SIG-M5 treated with dmso at 0.1 percent for 504 hours (cell line): ENCODE results near the gene SMARCD3.

Source experiments
- DNase-seq: peaks from one replicate; lab custom pipeline; 2025; ENCODE audit not compliant: unreplicated experiment; lab: John Stamatoyannopoulos, UW

SMARCD3 gene

GRCh38 chr7:151210087-151210854 lies 38.2 kb downstream of the SMARCD3 start, which contains the start of gene H2BK1:
Gene H2BK1, minus strand, starts transcription at chr7:151210488. Its CDS starts 170 bp downstream, at chr7:151210318.
- DNase-seq: no peak

- no peak for DNase-seq
These were observed 38.9 kb downstream of the SMARCD3 start for GRCh38 chr7:151209588-151209987.

DNA sequence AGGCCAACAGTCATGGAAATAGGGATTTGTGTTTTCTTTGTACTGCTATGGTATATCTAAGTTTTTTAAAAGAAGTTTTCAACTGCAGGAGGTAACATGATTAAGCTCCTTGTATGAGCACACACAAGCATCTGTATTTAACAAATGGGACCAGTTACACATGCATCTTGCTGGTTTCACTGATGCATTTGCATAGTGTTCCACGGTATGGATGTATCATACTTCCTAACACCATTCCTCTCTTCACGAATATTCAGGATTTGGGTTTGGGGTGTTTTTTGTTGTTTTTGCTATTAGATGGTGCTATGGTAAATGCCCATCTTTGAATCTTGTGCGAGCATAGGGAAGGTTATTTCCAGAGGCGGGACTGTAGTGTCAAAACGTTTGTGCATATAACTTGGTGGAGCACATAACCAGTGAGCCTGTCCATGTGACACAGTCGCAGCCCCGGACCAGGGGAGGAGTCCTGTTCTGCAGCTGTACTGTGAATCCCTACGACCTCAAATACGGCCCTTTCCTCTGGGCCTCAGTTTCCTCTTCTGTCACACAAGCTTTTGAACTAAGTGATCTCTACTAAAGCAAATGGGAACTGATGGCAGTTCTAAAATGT lies 40.1 kb downstream of the SMARCD3 start:
- no peak for DNase-seq

GRCh38 chr7:151207804-151208203 lies 40.7 kb downstream of the SMARCD3 start:
- no peak for DNase-seq

DNA sequence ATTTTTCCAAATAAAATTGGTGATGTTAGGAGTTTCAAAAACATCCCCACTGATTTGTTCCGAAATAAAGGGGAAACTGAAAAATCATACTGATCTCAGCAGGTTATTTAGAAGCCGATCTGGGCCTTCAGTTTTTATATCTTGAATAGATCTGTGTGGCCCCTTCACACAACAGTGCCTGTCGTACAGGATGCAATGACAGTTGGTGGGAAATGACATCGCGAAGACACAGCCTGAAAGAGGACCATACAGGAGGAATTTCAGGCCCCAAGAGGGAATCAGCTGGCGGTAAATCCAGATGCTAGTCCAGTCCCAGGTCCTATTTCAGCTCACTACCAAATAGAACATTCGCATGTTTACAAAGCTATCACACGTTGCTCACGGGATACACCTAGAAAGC lies 41.2 kb downstream of the SMARCD3 start:
- DNase-seq: no peak

- DNase-seq: no peak
These were observed 41.6 kb downstream of the SMARCD3 start for GRCh38 chr7:151206914-151207313.

- DNase-seq: no peak
These were observed 42.8 kb downstream of the SMARCD3 start for GRCh38 chr7:151205730-151206129.

DNA sequence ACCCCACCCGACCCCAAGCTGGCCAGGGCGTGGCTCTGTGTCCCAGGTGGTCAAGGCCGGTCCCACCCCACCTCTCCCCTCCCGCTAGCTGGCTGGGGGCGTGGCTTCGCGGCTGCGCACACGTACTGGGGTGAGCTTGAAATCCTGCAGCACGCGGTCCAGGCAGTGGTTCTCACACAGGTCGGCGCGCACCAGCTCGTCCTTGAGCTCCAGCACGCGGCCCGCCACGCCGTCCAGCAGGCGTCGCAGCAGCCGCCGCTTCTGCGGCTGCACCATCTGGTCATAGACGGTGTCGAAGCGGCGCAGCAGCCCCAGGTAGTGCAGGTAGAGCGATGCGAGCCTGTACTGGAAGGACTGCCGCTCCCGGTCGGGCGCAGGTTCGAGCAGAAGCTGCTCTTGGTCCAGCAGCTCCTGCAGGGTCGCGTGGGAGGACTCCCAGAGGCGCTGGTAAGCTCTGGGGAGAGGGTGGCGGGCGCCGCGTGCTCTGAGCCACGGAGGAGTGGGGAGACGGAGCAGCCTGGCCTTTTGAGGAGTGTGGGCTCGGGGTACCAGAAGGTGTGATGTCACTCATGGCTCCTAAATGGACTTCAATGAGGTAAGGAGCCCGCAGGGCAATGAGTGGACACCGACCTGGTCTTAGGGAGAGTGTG lies 44.0 kb downstream of the SMARCD3 start:
- no peak for DNase-seq

DNA sequence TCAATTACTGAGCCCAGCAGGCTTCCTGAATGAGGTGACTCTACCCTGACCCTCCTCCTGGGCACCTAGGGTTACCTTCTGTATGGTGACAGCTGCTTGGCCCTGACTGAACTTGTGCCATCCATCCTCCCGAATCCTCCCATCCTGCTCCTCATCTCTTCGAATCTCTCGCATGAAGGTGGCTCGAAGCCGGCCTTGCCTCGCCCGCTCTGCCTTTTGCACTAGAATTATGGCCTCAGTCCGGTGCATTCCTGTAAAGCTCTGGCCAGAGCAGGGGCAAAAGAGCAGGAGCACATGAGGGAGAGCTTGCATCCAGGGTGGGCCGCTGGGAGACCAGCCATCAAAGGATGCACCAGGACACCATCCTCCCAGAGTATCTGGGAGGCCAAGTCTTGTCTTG lies 45.7 kb downstream of the SMARCD3 start:
- DNase-seq: no peak

DNA sequence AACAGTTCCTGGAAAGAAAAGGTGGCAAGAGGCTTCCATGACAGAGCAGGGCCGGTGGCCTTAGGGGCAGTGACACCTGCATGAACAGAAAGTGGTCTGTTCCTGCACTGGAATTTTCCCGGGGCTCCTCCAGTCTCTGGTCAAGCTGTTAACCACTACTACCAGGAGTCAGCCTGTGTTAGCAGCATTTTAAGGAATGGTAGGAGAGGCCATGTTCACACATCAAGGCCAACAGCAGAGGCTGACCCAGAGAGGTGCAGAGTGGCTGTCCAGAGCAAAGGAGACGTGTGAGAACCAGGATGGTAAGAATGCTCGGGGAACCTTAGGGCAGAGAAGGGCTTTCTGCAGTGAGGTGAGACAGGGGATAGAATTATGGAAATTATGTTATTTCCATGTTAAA lies 46.7 kb downstream of the SMARCD3 start:
- DNase-seq: no peak

GRCh38 chr7:151201344-151201743 lies 47.1 kb downstream of the SMARCD3 start:
- no peak for DNase-seq

GRCh38 chr7:151198945-151199848 lies 49.3 kb downstream of the SMARCD3 start:
- no peak for DNase-seq

- DNase-seq: no peak
These were observed 50.6 kb downstream of the SMARCD3 start for GRCh38 chr7:151197932-151198331.

DNA sequence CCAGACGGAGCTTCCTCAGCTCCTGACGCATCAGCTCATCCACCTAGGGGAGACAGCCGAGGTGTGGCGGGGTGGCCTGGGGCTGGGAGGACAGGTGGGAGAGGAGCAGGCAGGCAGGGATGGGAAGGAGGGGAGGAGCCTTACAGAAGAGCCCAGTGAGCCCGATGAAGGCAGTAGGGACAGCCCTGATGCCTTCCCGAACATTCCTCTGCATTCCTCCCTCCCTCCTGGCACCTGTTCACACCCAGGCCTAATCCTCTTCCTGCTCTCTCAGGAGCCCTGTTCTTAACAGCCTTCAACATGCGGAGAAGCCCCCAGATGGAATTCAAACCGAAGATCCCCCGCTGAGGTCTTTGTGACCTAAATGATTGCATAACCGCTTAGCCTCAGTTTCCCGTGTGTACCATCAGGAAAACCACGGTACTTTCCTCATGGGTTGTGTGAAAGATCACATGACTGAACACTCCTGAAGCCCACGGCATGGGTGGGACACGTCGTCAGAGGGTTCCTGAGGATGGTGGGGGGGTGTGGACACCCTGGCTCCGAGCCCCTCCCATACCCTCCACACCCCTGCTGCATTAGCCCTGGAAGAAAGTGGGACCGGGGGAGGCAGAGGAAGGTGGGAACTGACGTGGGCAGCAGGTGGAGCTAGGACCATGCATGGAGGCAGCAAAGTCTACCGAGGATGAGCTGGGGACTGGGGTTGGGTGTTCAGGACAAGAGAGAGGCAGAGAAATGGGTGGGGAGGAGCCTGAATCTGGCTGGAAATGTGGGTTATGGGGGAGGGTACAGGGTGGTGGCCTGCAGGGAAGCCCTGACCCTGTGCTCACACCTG lies 52.7 kb downstream of the SMARCD3 start:
- no peak for DNase-seq

- no peak for DNase-seq
These were observed 54.3 kb downstream of the SMARCD3 start for GRCh38 chr7:151194188-151194587.

GRCh38 chr7:151193203-151193978 lies 55.1 kb downstream of the SMARCD3 start:
- no peak for DNase-seq

DNA sequence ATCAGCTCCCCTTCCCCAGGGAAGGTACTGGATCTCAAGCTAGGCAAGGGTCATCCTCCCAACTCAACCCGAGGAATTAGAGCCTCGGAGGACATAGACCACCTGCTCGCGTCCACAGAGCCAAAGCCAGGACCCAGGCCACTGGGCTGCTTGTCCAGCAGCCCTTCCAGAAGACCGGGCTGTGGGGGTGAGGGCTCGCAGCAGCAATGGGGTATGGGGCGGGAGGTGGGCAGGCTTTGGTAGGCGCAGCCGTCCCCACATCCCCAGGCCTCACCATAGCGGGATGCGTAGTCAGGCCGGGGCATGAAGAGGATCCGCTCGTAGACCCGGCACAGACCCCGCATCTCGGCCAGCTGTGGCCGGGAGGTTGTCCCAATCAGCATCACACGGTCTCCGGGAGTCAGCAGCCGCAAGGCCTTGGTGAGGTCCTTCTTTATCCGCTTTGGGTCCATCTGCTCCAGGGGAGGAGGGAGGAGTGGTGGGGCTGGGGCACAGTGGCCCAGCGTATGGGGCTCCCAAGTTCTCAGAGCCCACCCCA lies 56.4 kb downstream of the SMARCD3 start:
- no peak for DNase-seq

- DNase-seq: no peak
These were observed 57.0 kb downstream of the SMARCD3 start for GRCh38 chr7:151191544-151191943.

DNA sequence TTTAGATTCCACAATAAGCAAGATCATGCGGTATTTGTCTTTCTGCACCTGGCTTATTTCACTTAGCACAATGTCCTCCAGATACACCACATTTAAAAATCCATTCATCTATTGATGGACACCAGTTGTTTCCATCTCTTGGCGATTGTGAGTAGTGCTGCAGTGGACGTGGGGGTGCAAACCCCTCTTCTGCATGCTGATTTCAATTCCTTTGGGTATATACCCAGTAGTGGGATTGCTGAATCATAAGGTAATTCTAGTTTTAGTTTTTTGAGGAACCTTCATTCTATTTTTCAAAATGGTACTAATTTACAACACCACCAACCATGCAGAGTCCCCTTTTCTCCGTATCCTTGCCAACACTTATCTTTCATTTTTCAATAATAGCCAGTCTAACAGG lies 59.5 kb downstream of the SMARCD3 start:
- DNase-seq: no peak
